Measurements from ENCODE around the gene PYGO2. TPM values are rescaled to one million over a fixed set of nuclear protein-coding genes. Genes with fewer than 3 reads are reported as not detected.

PYGO2 gene
- 16.6 and 19.7 TPM in 2 replicates for total RNA-seq

GRCh38 chr1:154961207-154962155 is at the start of gene PYGO2:
Gene PYGO2, minus strand, starts transcription at chr1:154961782. Its CDS starts 206 bp downstream, at chr1:154961576.

GRCh38 chr1:155002464-155003226 is 41.1 kb upstream of the PYGO2 start, which contains the start of gene ZBTB7B:
Gene ZBTB7B, plus strand, starts transcription at chr1:155002802. Its CDS starts 11,859 bp downstream, at chr1:155014661.

GRCh38 chr1:154993572-154994268 is 32.1 kb upstream of the PYGO2 start, which contains the start of gene LENEP:
Gene LENEP, plus strand, starts transcription at chr1:154993586. Its CDS starts 22 bp downstream, at chr1:154993608.

GRCh38 chr1:154982897-154983648 is 21.5 kb upstream of the PYGO2 start, which contains the start of gene FLAD1:
Gene FLAD1, plus strand, starts transcription at chr1:154983344. Its CDS starts 351 bp downstream, at chr1:154983695.

DNA sequence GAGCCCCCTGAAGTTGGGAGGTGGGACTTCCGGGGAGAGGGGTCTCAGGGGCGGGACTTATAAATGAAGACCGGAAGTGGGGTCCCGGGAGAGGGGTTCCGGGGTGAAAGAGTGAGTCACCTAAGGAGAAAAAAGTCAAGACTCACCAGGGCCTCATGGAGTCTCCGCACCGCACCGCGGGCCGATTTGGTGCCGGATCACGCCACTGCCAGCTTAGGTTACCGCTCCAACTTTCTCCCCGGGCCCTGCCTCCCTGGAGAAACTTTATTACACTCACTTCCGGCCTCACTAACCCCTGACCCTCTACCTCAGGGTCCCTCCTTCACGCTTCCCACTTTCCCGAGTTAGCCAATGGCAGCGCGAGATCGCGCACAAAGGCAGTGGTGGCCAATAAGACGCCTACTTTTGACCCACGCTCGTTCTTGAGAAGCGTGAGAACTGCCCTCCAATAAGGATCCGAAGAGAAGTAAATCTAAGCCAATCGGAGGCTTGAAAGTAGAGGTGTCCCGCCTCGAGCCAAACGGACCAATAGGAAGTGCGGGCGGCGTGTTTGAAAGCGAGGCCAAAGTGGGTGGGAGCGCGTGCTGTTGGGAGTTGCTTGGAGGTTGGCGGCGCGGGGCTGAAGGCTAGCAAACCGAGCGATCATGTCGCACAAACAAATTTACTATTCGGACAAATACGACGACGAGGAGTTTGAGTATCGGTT is 12.7 kb upstream of the PYGO2 start, which contains the start of gene CKS1B:
TSS of gene CKS1B (plus strand) at position 580 of the 706 bp plus-strand sequence. CDS start at position 645, 65 bp downstream.

DNA sequence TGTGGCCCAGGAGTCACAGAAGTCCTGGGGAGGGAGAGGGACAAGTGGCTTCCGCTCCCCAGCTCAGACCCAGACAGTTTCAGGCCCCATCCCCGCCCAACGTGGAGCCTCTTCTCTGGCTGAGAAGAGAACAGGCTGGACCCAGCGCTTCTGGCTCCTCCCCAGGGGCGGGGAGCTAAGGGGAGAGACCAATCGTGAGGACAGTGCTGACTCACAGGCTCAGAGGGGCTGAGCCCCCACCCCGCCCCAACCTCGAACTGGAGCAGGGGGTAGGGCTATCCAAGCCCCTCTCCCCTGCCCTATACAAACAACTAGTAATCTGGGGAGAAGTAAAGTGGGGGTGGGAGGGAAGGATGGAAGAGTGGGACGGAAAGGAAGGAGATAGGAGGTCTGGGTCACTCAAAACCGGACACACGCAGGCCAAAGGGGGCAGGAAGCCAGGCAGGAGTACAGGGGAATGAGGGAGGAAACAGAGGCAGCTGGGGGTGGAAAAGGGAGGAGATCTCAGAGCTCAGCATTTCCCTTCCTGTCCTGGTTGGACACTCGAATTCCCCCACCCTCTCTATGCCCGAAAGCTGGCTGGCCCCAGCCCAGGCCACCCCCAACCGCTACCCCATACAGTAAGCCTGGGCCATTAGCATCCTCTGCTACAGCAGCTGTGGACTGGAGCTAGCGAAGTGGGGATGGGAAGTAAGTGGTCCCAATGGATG is 9.2 kb upstream of the PYGO2 start, which contains the start of gene SHC1:
TSS of gene SHC1 (minus strand) at position 117 of the 710 bp plus-strand sequence. CDS start 221 bp downstream, outside the sequence.

GRCh38 chr1:154955718-154956543 is 5.7 kb downstream of the PYGO2 start, which contains the start of gene PBXIP1:
Gene PBXIP1, minus strand, starts transcription at chr1:154956099. Its CDS starts 2,378 bp downstream, at chr1:154953721.

GRCh38 chr1:154936555-154937084 is 25.0 kb downstream of the PYGO2 start, which contains the start of gene PMVK:
Gene PMVK, minus strand, starts transcription at chr1:154936719. Its CDS starts 34 bp downstream, at chr1:154936685.

Other genes with a start within 250 kb of the PYGO2 start
- not detected in 2 replicates for gene KCNN3, start 91.5 kb downstream of the PYGO2 start, total RNA-seq
- 11.7 and 13.8 TPM in 2 replicates for gene PMVK, start 25.1 kb downstream of the PYGO2 start, total RNA-seq
- gene PBXIP1, start 5.7 kb downstream of the PYGO2 start, total RNA-seq: 15.5 and 30.2 TPM in 2 replicates
- gene SHC1, start 9.0 kb upstream of the PYGO2 start, total RNA-seq: 263 and 414 TPM in 2 replicates
- 140 and 300 TPM in 2 replicates for gene CKS1B, start 12.9 kb upstream of the PYGO2 start, total RNA-seq
- gene FLAD1, start 21.6 kb upstream of the PYGO2 start, total RNA-seq: 45.4 and 46.1 TPM in 2 replicates
- gene LENEP, start 31.8 kb upstream of the PYGO2 start, total RNA-seq: not detected in 2 replicates
- gene ZBTB7B, start 41.0 kb upstream of the PYGO2 start, total RNA-seq: 32.5 and 43.8 TPM in 2 replicates
- not detected in 2 replicates for gene DCST2, start 72.0 kb upstream of the PYGO2 start, total RNA-seq
- not detected in 2 replicates for gene DCST1, start 72.0 kb upstream of the PYGO2 start, total RNA-seq
- gene ADAM15, start 89.5 kb upstream of the PYGO2 start, total RNA-seq: 207 and 264 TPM in 2 replicates
- 10.7 and 14.4 TPM in 2 replicates for gene EFNA4, start 102.0 kb upstream of the PYGO2 start, total RNA-seq
- 2.9 and 3.2 TPM in 2 replicates for gene EFNA3, start 117.1 kb upstream of the PYGO2 start, total RNA-seq
- gene EFNA1, start 166.1 kb upstream of the PYGO2 start, total RNA-seq: 22.1 and 25.9 TPM in 2 replicates
- gene SLC50A1, start 174.1 kb upstream of the PYGO2 start, total RNA-seq: 57.0 and 57.2 TPM in 2 replicates
- gene DPM3, start 178.7 kb upstream of the PYGO2 start, total RNA-seq: 35.5 and 59.5 TPM in 2 replicates
- 118 and 192 TPM in 2 replicates for gene KRTCAP2, start 211.5 kb upstream of the PYGO2 start, total RNA-seq
- 3.0 and 3.2 TPM in 2 replicates for gene TRIM46, start 212.1 kb upstream of the PYGO2 start, total RNA-seq
- 5.4 and 15.6 TPM in 2 replicates for gene THBS3, start 246.1 kb upstream of the PYGO2 start, total RNA-seq
- gene MTX1, start 246.9 kb upstream of the PYGO2 start, total RNA-seq: 97.6 and 103 TPM in 2 replicates

All from hair follicular keratinocyte (primary cell).